Measurements from ENCODE around the gene ZNF507.
"Not testable (repeated sequence)": the region's sequence is repeated elsewhere in the genome, so short reads cannot be mapped to it uniquely, and the experiment has no call there.

The ZNF507 gene

DNA sequence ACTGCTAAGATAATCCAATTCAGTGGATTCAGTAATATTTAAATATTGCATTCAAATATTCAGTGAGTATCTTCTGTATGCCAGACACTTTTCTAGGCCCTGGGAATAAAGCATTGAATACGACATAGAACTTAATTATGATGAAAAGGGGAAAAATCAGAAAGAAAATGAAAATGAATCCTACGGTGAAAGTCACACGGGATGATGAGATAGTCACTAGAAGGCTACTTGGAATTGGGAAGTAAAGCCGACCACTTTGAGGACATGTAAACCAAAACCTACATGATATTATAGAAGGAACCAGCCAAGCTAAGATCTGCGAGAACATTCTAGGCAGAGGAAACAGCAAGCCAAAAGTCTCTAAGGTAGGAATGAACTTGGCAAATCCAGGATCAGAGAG lies 70.3 kb downstream of the ZNF507 start:
- DNase-seq: no peak

DNA sequence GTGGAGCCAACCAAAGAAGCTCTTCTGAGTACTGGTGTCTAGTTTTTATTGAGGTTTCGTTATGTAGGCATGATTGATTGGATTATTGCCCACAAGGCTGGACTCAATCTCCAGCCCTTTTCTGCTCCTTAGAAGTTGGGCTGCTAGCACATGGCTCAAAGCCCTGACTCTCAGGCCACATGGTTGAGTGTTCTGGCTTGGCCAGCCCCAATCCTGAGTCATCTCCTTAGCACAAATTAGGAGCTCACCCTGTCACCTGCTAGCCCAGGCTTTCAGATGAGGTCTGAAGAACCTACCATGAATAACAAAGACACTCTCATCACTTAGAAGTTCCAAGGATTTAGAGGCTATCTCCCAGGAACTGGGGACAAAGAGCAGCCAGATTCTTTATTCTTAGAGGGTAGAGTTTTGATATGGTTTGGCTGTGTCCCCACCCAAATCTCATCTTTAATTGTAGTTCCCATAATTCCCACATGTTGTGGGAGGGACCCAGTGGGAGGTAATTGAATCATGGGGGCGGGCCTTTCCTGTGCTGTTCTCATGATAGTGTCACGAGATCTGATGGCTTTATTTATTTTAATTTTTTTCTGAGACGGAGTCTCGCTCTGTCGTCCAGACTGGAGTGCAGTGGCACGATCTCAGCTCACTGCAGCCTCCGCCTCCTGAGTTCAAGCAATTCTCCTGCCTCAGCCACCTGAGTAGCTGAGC lies 71.5 kb downstream of the ZNF507 start:
- DNase-seq: no peak

DNA sequence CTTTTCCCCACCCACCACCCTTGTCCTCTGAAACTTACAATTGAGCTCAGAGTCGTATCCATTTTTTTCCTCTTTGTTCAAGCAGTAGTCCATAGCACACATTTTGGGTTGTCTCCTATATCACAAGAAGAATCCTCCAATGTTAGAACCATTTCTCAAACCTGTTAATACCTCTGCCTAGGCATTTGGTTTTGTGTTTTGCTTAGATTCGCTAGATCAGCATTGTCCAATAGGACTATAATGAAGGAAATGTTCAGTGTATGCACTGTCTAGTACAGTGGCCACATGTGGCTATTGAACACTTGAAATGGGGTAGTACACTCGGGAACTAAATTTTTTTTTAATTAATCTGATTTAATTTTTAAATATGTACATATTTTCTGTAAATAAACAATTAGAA lies 72.7 kb downstream of the ZNF507 start:
- DNase-seq: no peak

DNA sequence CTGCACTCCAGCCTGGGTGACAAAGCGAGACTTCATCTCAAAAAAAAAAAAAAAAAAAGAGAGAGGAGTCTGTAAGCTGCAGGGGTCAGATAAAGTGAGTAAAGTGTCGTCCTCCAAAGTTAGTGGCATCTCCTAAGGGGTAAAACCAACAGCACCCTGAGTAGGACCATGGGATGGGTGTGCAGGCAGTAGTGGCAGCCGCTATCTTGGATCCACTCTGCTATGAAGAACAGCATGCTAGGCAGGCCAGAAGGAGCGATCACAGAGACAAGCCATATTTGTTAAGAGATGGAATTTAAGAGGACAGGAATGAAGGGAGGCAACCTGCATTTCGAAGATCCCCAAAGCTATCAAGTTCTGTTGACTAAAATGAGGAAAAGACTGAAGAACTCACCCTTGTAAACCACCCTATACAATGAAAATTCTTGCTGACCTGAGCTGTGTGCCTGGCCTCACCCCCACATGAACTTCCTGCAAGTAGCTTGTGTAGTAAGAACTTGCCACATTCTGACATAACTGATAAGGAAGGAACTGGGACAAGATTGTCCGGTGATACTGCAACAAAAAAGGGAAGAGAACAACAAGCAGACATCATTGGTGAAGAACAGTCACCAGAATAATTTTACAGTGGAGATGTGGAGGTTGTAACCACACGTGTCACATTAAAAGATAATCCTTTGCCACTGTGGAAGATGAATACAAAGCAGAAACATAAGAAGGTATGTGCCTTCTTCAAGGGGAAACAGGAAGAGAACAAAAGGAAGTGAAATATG lies 76.4 kb downstream of the ZNF507 start:
- no peak for DNase-seq

DNA sequence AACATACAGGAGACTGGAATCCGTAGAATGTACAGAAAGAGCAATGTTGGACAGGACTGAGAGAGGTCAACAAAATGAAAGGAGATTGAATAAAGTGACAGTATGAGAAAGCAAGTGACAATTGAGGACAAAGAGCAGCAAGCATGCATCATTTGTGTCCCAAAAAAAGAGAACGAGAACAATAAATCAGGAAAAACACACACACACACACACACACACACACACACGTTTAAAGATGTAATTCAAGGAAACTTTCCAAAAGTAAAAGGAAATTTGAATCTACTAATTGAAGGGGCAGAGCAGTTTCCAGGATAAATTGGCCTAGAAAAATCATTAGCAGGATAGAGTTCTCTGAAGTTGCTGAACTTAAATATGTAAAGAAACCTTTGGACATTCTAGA lies 77.0 kb downstream of the ZNF507 start:
- DNase-seq: no peak

DNA sequence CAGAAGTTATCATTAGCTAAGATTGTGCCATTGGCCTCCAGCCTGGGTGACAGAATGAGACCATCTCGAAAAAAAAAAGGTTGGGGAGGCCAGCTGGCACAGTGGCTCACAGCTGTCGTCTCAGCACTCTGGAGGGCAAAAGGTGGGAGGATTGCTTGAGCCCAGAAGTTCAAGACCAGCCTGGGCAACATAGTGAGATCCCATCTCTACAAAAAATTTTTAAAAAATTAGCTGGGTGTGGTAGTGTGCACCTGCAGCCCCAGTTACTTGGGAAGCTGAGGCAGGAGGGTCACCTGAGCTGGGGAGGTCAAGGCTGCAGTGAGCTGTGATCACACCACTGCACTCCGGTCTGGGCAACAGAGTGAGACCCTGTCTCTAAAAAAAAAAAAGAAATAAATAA lies 78.5 kb downstream of the ZNF507 start:
- DNase-seq: not testable (repeated sequence)

DNA sequence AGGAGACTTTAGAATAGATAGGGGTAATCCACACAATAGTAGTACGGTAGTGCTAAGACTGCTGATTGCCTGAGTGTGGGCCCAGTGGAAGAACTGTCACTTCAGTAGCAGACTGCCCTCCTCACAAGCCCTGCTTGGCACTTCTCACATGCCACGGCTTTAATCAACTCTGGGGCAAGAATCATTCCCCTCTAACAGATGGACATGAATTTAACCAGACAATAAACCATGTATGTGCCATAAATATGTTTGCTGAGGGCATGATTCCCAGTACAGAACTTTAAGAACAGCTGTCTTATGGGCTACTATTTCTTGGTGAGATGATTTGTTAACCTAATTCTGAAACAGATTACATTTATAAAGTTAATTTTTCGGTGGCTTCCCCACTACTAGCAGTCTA lies 82.1 kb downstream of the ZNF507 start:
- no peak for DNase-seq

DNA sequence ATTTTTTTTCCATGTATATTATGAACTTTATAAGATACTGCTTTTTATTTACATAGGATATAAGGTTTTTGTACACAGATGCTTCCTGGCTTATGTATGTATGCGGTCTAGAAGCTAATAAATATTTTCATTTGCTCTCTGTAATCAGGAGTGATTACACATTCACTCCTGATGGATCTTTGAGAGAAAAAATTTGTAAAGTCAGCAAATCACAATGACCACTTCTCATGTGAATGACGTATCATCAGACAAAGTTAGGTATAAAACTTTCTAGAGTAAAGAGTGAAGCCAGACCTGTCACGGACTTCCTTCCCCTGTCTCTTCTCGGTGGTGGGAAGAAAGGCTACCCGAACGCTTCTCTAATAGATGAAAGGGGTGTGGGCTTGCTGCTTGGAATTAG lies 91.3 kb downstream of the ZNF507 start:
- no peak for DNase-seq

DNA sequence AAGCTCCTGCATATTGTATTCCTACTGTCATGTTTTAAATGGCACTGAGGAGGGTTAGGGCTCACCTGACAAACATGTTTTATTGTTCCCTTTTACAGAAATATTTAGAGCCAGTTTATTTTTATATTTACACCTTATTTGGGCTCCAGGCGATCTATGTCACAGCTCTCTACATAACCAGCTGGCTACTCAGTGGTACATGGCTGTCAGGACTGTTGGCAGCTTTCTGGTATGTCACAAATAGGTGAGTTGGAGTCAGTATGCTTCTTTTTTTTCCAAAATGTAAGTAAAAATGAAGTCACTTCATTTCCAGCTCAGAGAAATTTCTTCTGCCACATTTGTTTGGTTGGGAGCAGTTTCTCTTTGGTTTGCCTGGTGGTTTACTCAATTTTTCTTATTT lies 91.7 kb downstream of the ZNF507 start:
- no peak for DNase-seq

Measured in DMS79 (cell line).